PFSK-1 (cell line): ENCODE measurements around the gene MAPK8.

Experiments
- POLR2AphosphoS5 ChIP-seq: IDR thresholded peaks from 2 replicates; pipeline ENCODE4 v1.6.1; 2012; ENCODE audit warnings: low read depth, mild to moderate bottlenecking, control low read depth, low read length, moderate library complexity
- REST ChIP-seq, 2 experiments: IDR thresholded peaks; 2 replicates each; pipeline versions ENCODE4 v1.6.1 to v1.8.0; 2011 to 2012; ENCODE audit warnings: low read depth in 2 of 2, low read length in 2 of 2, control low read depth in 1 of 2, inconsistent platforms in 1 of 2, mild to moderate bottlenecking in 1 of 2, moderate library complexity in 1 of 2; ENCODE audit not compliant: insufficient read depth in 1 of 2
- TAF1 ChIP-seq: IDR thresholded peaks from 2 replicates; pipeline ENCODE4 v1.6.1; 2012; ENCODE audit warnings: low read length, control low read depth, borderline replicate concordance; ENCODE audit not compliant: insufficient read depth

GRCh38 chr10:48444861-48445841 is 138.7 kb downstream of the MAPK8 start:
- TF ChIP-seq POLR2AphosphoS5, result no peak
- no peak for TF ChIP-seq TAF1
- TF ChIP-seq REST (IDR thresholded peaks at IDR 0.05; ENCODE audit: insufficient read depth in 1 of 2, low read depth in 2 of 2, low read length in 2 of 2), result no peak
